HCT116 (cell line): Measurements from ENCODE around the gene SND1. TPM values are rescaled to one million over a fixed set of nuclear protein-coding genes. Genes with fewer than 3 reads are reported as not detected.

Experiments
- ATAC-seq: fragments of 200-7000 bp; cut with Tn5 transposase; 2 replicates; pipeline ENCODE4 v1.9.1; 2020; ENCODE audit warnings: mild to moderate bottlenecking, moderate library complexity
- BruUV-seq: library from RNA; stranded (reverse); fragments of 400-500 nt; replicated peaks from 2 replicates; lab custom pipeline; 2021; lab: Mats Ljungman, UMichigan
- CTCF ChIA-PET: fragments of 300-600 bp; sonication (Branson Sonifier 250); formaldehyde crosslinking; loops from one replicate; lab custom pipeline; 2021; ENCODE audit warnings: antibody characterized with exemption; lab: Charles Lee
- POLR2A ChIA-PET: fragments of 300-600, 350-600 bp; sonication (Branson Sonifier 250); formaldehyde crosslinking; loops from one replicate; lab custom pipeline; 2021; ENCODE audit warnings: antibody characterized with exemption; lab: Charles Lee
- RAD21 ChIA-PET, 2 experiments: fragments of 300-600 bp; sonication (Branson Sonifier 250); formaldehyde crosslinking; loops; one replicate each; lab custom pipeline; 2023; ENCODE audit warnings: low total read pairs in 2 of 2; ENCODE audit not compliant: uncharacterized antibody in 2 of 2, unreplicated experiment in 2 of 2, low non-redundant PET in 1 of 2; lab: Charles Lee
- DNase-seq: peaks from one replicate; pipeline ENCODE4 v3.0.0-alpha.2; 2010; ENCODE audit warnings: low read depth, low spot score
- H2AFZ ChIP-seq: fragments of 200-600 bp; shearing (Covaris generic), sonication (generic); 2 replicates; pipeline ENCODE4 v1.6.1; 2017; ENCODE audit warnings: low read depth, mixed run types, mixed read lengths, antibody characterized with exemption, low read length; ENCODE audit not compliant: poor library complexity, severe bottlenecking
- H3K27ac ChIP-seq: 2 replicates; pipeline ENCODE4 v1.5.1; 2012; ENCODE audit warnings: low read depth, low read length
- H3K27me3 ChIP-seq: fragments of 200-600 bp; sonication (generic); 2 replicates; pipeline ENCODE4 v1.6.1; 2016; ENCODE audit warnings: mixed run types, low read length, mixed read lengths; ENCODE audit not compliant: insufficient read depth
- H3K36me3 ChIP-seq, 2 experiments: fragments of 200-500 bp in 1 of 2; fragments of 200-600 bp in 1 of 2; sonication (Bioruptor generic) in 1 of 2; sonication (generic) in 1 of 2; 2 replicates each; pipeline versions ENCODE4 v1.5.1 to v1.6.1; 2014 to 2016; ENCODE audit warnings: low read length in 2 of 2, inconsistent platforms in 1 of 2, mixed read lengths in 1 of 2, mixed run types in 1 of 2; ENCODE audit not compliant: insufficient read depth in 2 of 2, control insufficient read depth in 1 of 2
- H3K4me1 ChIP-seq, 2 experiments: fragments of 200-600 bp in 1 of 2; sonication (generic) in 1 of 2; 2 replicates each; pipeline versions ENCODE4 v1.5.1 to v1.6.1; 2012 to 2017; ENCODE audit warnings: low read length in 2 of 2, inconsistent platforms in 1 of 2, mild to moderate bottlenecking in 1 of 2, mixed read lengths in 1 of 2, mixed run types in 1 of 2, moderate library complexity in 1 of 2; ENCODE audit not compliant: insufficient read depth in 2 of 2, control insufficient read depth in 1 of 2
- H3K4me2 ChIP-seq: fragments of 200-600 bp; sonication (generic); 2 replicates; pipeline ENCODE4 v1.6.1; 2017; ENCODE audit warnings: mixed run types, low read length, mixed read lengths
- H3K4me3 ChIP-seq, 2 experiments: fragments of 200-600 bp in 1 of 2; sonication (generic) in 1 of 2; replicated peaks in 1 of 2; 2 replicates each; pipeline ENCODE4 v1.5.1; 2011 to 2016; ENCODE audit warnings: low read length in 2 of 2, control low read depth in 1 of 2, low read depth in 1 of 2, mild to moderate bottlenecking in 1 of 2, mixed read lengths in 1 of 2, mixed run types in 1 of 2
- H3K79me2 ChIP-seq: fragments of 200-600 bp; sonication (generic); 2 replicates; pipeline ENCODE4 v1.6.1; 2017; ENCODE audit warnings: mild to moderate bottlenecking, mixed run types, low read length, moderate library complexity, mixed read lengths; ENCODE audit not compliant: insufficient read depth
- H3K9ac ChIP-seq: fragments of 200-600 bp; sonication (generic); 2 replicates; pipeline ENCODE4 v1.6.1; 2016; ENCODE audit warnings: low read length, mixed read lengths
- H3K9me2 ChIP-seq: fragments of 200-600 bp; sonication (generic), shearing (Covaris generic); 2 replicates; pipeline ENCODE4 v1.6.1; 2017; ENCODE audit warnings: mixed run types, mild to moderate bottlenecking, moderate library complexity; ENCODE audit not compliant: insufficient read depth
- H3K9me3 ChIP-seq, 2 experiments: fragments of 200-500 bp in 1 of 2; fragments of 200-600 bp in 1 of 2; sonication (Bioruptor generic) in 1 of 2; sonication (generic) in 1 of 2; 2 replicates each; pipeline ENCODE4 v1.6.1; 2014 to 2017; ENCODE audit warnings: low read length in 2 of 2, mixed read lengths in 2 of 2, inconsistent platforms in 1 of 2, low read depth in 1 of 2, mild to moderate bottlenecking in 1 of 2, mixed run types in 1 of 2, moderate library complexity in 1 of 2; ENCODE audit not compliant: control insufficient read depth in 1 of 2, insufficient read depth in 1 of 2
- H4K20me1 ChIP-seq: fragments of 200-600 bp; sonication (generic), shearing (Covaris generic); 2 replicates; pipeline ENCODE4 v1.6.1; 2017; ENCODE audit warnings: mixed run types, mild to moderate bottlenecking, moderate library complexity; ENCODE audit not compliant: insufficient read depth
- ATF3 ChIP-seq: IDR thresholded peaks from 2 replicates; pipeline ENCODE4 v1.6.1; 2012
- CBX3 ChIP-seq: IDR thresholded peaks from 2 replicates; pipeline ENCODE4 v1.6.1; 2012; ENCODE audit warnings: low read depth
- CTCF ChIP-seq, 3 experiments: fragments of 200-600 bp in 1 of 3; sonication (generic) in 1 of 3; IDR thresholded peaks in 2 of 3; conservative IDR thresholded peaks in 1 of 3; 2 replicates each; pipeline ENCODE4 v1.5.1; 2012 to 2017; ENCODE audit warnings: low read depth in 2 of 3, low read length in 2 of 3, antibody characterized with exemption in 1 of 3, borderline replicate concordance in 1 of 3, control low read depth in 1 of 3, mild to moderate bottlenecking in 1 of 3, mixed read lengths in 1 of 3, mixed run types in 1 of 3, moderate library complexity in 1 of 3; ENCODE audit not compliant: insufficient read depth in 1 of 3
- EGR1 ChIP-seq: IDR thresholded peaks from 2 replicates; pipeline ENCODE4 v1.6.1; 2012; ENCODE audit warnings: low read depth
- ELF1 ChIP-seq: IDR thresholded peaks from 2 replicates; pipeline ENCODE4 v1.6.1; 2012; ENCODE audit warnings: low read depth, borderline replicate concordance
- EZH2 ChIP-seq: fragments of 200-600 bp; sonication (generic); IDR thresholded peaks from 2 replicates; pipeline ENCODE4 v1.6.1; 2017; ENCODE audit warnings: antibody characterized with exemption, mixed run types
- EZH2phosphoT487 ChIP-seq: fragments of 200-600 bp; IDR thresholded peaks from 2 replicates; pipeline ENCODE4 v1.6.1; 2018; ENCODE audit warnings: antibody characterized with exemption, borderline replicate concordance
- FOSL1 ChIP-seq: IDR thresholded peaks from 2 replicates; pipeline ENCODE4 v1.6.1; 2012; ENCODE audit warnings: low read depth
- JUND ChIP-seq: IDR thresholded peaks from 2 replicates; pipeline ENCODE4 v1.6.1; 2012
- POLR2A ChIP-seq: IDR thresholded peaks from 2 replicates; pipeline ENCODE4 v1.7.0; 2011; ENCODE audit warnings: borderline replicate concordance; ENCODE audit not compliant: insufficient read depth, insufficient read length; ENCODE audit errors: extremely low read depth
- RAD21 ChIP-seq: IDR thresholded peaks from 2 replicates; pipeline ENCODE4 v1.6.1; 2012; ENCODE audit warnings: low read depth, mild to moderate bottlenecking
- SIN3A ChIP-seq: IDR thresholded peaks from 2 replicates; pipeline ENCODE4 v1.6.1; 2012; ENCODE audit warnings: low read depth
- TCF7L2 ChIP-seq: IDR thresholded peaks from 2 replicates; pipeline ENCODE4 v1.7.0; 2011; ENCODE audit warnings: borderline replicate concordance, inconsistent platforms; ENCODE audit not compliant: insufficient read depth, insufficient read length; ENCODE audit errors: extremely low read depth
- YY1 ChIP-seq: IDR thresholded peaks from 2 replicates; pipeline ENCODE4 v1.6.1; 2011; ENCODE audit warnings: low read length, low read depth, moderate library complexity, mild to moderate bottlenecking; ENCODE audit not compliant: insufficient replicate concordance; ENCODE audit errors: extremely low read depth
- ZBTB33 ChIP-seq: IDR thresholded peaks from 2 replicates; pipeline ENCODE4 v1.6.1; 2011; ENCODE audit warnings: mild to moderate bottlenecking, low read length, moderate library complexity; ENCODE audit not compliant: insufficient replicate concordance; ENCODE audit errors: extremely low read depth
- ZNF274 ChIP-seq: fragments of 200-500 bp; sonication (Bioruptor generic); IDR thresholded peaks from 2 replicates; pipeline ENCODE4 v1.6.1; 2014; ENCODE audit warnings: mild to moderate bottlenecking, low read depth, low read length, inconsistent platforms
- intact Hi-C: fragments of 100-400 bp; cut with micrococcal nuclease; formaldehyde crosslinking; loops from 2 replicates; pipeline ENCODE4 v1.10.0; 2022
- total RNA-seq: library from RNA; stranded (reverse); gene quantifications from one replicate; pipeline ENCODE4 v1.2.1, GENCODE V29; 2021; ENCODE audit not compliant: unreplicated experiment

SND1 gene
- total RNA-seq, 1 experiment from 2014 or later = 169 TPM

- TF ChIP-seq ZBTB33 (no peak), SIN3A (no peak), YY1 (no peak), EGR1 (no peak), ZNF274 (no peak)
Observed at GRCh38 chr7:127974446-127975035, 322.5 kb downstream of the SND1 start (continued).

- no peak overlapping the region for H3K27ac ChIP-seq
- ChIA-PET RAD21 (no interaction called here), CTCF (no interaction called here), POLR2A (no interaction called here)
- no peaks in the 10 kb centered on the region for H3K4me1 ChIP-seq
- no peak overlapping the region for H3K4me2 ChIP-seq
- H4K20me1 ChIP-seq = no peaks in the 10 kb centered on the region
- peaks cover 0 to 21% of the 10 kb centered on the region in 2 experiments; a peak in 2 of 4 replicates for H3K36me3 ChIP-seq
- H2AFZ ChIP-seq = no peak overlapping the region
- H3K4me3 ChIP-seq = no peak overlapping the region
- ATAC-seq (no peak), DNase-seq (no peak)
- no TSS peak for BruUV-seq
- no peaks in the 10 kb centered on the region for H3K27me3 ChIP-seq
- H3K79me2 ChIP-seq = no peaks in the 10 kb centered on the region
- intact Hi-C loops = no loop called here
- no peak overlapping the region for H3K9ac ChIP-seq
- peaks cover 0 to 10% of the 10 kb centered on the region in 2 experiments; a peak in 1 of 4 replicates for H3K9me3 ChIP-seq
- no peaks in the 10 kb centered on the region for H3K9me2 ChIP-seq
- no peak for TF ChIP-seq EZH2
- no peak for TF ChIP-seq SIN3A
- no peak for TF ChIP-seq EGR1
- no peak for TF ChIP-seq CTCF (IDR thresholded peaks at IDR 0.05 in 2 of 3, conservative IDR thresholded peaks at IDR 0.05 in 1 of 3; ENCODE audit: borderline replicate concordance in 1 of 3, insufficient read depth in 1 of 3, low read depth in 2 of 3, low read length in 2 of 3)
- TF ChIP-seq ELF1 = no peak
- no peak for TF ChIP-seq EZH2phosphoT487
- TF ChIP-seq FOSL1 = no peak
- TF ChIP-seq TCF7L2 = no peak
- no peak for TF ChIP-seq RAD21
- no peak for TF ChIP-seq YY1
- no peak for TF ChIP-seq JUND
- no peak for TF ChIP-seq POLR2A
- no peak for TF ChIP-seq ZNF274
- TF ChIP-seq ATF3 = no peak
- TF ChIP-seq CBX3 = no peak
Observed at GRCh38 chr7:127976056-127976737, 324.2 kb downstream of the SND1 start.
